ENCODE data around the gene CD2. TPM values are rescaled to one million over a fixed set of nuclear protein-coding genes. Genes with fewer than 3 reads are reported as not detected.

Gene CD2
- total RNA-seq = 1 to 10 TPM in 1 of 2 donors, under 1 TPM in 1; 0.57 to 1.3 TPM

- H3K36me3 ChIP-seq = no peaks in the 10 kb centered on the region
- 73% methylated on average over 7 of the region's 7 CpGs for WGBS
- DNase-seq (ENCODE audit: low spot score) = no peak
- no peak within 1 kb of the TSS for H3K27ac ChIP-seq
- H3K4me1 ChIP-seq (replicated peaks) = no peaks in the 10 kb centered on the region
- H3K4me3 ChIP-seq = no peak within 1 kb of the TSS
- H3K9me3 ChIP-seq = no peaks in the 10 kb centered on the region
- H3K27me3 ChIP-seq (replicated peaks; ENCODE audit: insufficient read depth) = no peaks in the 10 kb centered on the region
- TF ChIP-seq CTCF (IDR thresholded peaks at IDR 0.05) = no peak
- TF ChIP-seq POLR2A (IDR thresholded peaks at IDR 0.05) = no peak
- TF ChIP-seq POLR2AphosphoS5 (IDR thresholded peaks at IDR 0.05) = no peak
- intact Hi-C loops (cut with DNase I) = no loop called here
Measured at GRCh38 chr1:116754198-116754977, at the start of gene CD2. Gene CD2 (plus strand): TSS chr1:116754430. CDS start chr1:116754493, 63 bp downstream.

- H3K27me3 ChIP-seq (replicated peaks; ENCODE audit: insufficient read depth) = no peaks in the 10 kb centered on the region
- 54% methylated on average over 2 of the region's 2 CpGs for WGBS
- H3K4me3 ChIP-seq = no peak overlapping the region
- H3K4me1 ChIP-seq (replicated peaks) = peaks cover 4% of the 10 kb centered on the region
- H3K27ac ChIP-seq = no peak overlapping the region
- no peak for DNase-seq (ENCODE audit: low spot score)
- TF ChIP-seq POLR2A (IDR thresholded peaks at IDR 0.05) = no peak
- TF ChIP-seq CTCF (IDR thresholded peaks at IDR 0.05) = no peak
- no peak for TF ChIP-seq POLR2AphosphoS5 (IDR thresholded peaks at IDR 0.05)
- intact Hi-C loops (cut with DNase I) = no loop called here
- no peaks in the 10 kb centered on the region for H3K9me3 ChIP-seq
- no peaks in the 10 kb centered on the region for H3K36me3 ChIP-seq
Measured at GRCh38 chr1:116706123-116706522, 48.1 kb upstream of the CD2 start.

- Histone ChIP-seq H3K4me1 (replicated peaks) (peaks cover 4% of the 10 kb centered on the region), H3K4me3 (no peak overlapping the region), H3K27ac (no peak overlapping the region), H3K36me3 (no peaks in the 10 kb centered on the region), H3K27me3 (replicated peaks; ENCODE audit: insufficient read depth) (no peaks in the 10 kb centered on the region), H3K9me3 (no peaks in the 10 kb centered on the region)
- no peak for TF ChIP-seq POLR2AphosphoS5 (IDR thresholded peaks at IDR 0.05)
- intact Hi-C loops (cut with DNase I) = no loop called here
- no peak for DNase-seq (ENCODE audit: low spot score)
Measured at GRCh38 chr1:116706841-116707240, 47.4 kb upstream of the CD2 start.

- Histone ChIP-seq H3K27ac (no peak overlapping the region), H3K36me3 (no peaks in the 10 kb centered on the region), H3K9me3 (no peaks in the 10 kb centered on the region), H3K27me3 (replicated peaks; ENCODE audit: insufficient read depth) (no peaks in the 10 kb centered on the region), H3K4me3 (no peak overlapping the region), H3K4me1 (replicated peaks) (peaks cover 4% of the 10 kb centered on the region)
- DNase-seq (ENCODE audit: low spot score) = no peak
- WGBS = 56% methylated on average over 6 of the region's 6 CpGs
- intact Hi-C loops (cut with DNase I) = no loop called here
- TF ChIP-seq POLR2AphosphoS5 (IDR thresholded peaks at IDR 0.05) = no peak
Measured at GRCh38 chr1:116708255-116708900, 45.9 kb upstream of the CD2 start.

- Histone ChIP-seq H3K4me1 (replicated peaks) (peaks cover 4% of the 10 kb centered on the region), H3K4me3 (no peak overlapping the region), H3K36me3 (no peaks in the 10 kb centered on the region), H3K27me3 (replicated peaks; ENCODE audit: insufficient read depth) (no peaks in the 10 kb centered on the region), H3K27ac (no peak overlapping the region), H3K9me3 (no peaks in the 10 kb centered on the region)
- DNase-seq (ENCODE audit: low spot score) = no peak
- 84% methylated on average over 7 of the region's 7 CpGs for WGBS
- TF ChIP-seq POLR2A (IDR thresholded peaks at IDR 0.05) (no peak), POLR2AphosphoS5 (IDR thresholded peaks at IDR 0.05) (no peak), CTCF (IDR thresholded peaks at IDR 0.05) (no peak)
- intact Hi-C loops (cut with DNase I) = no loop called here
Measured at GRCh38 chr1:116709666-116710167, 44.5 kb upstream of the CD2 start.
